GM18868 (cell line): ENCODE data around the gene GPR155.
"Not testable (repeated sequence)": the region's sequence is repeated elsewhere in the genome, so short reads cannot be mapped to it uniquely, and the experiment has no call there.

Source experiments
- ATAC-seq: cut with Tn5 transposase; IDR thresholded peaks from one replicate; pipeline ENCODE4 v1.9.1; 2021; ENCODE audit warnings: mild to moderate bottlenecking, moderate library complexity; ENCODE audit not compliant: unreplicated experiment

Gene GPR155

GRCh38 chr2:174442546-174443510 lies 44.0 kb downstream of the GPR155 start:
- ATAC-seq, result no peak

- no peak for ATAC-seq
Measured at GRCh38 chr2:174439950-174440349, 46.9 kb downstream of the GPR155 start.

- no peak for ATAC-seq
Measured at GRCh38 chr2:174439323-174439722, 47.5 kb downstream of the GPR155 start.

- ATAC-seq, result no peak
Measured at GRCh38 chr2:174438146-174438886, 48.5 kb downstream of the GPR155 start.

GRCh38 chr2:174436351-174436750 lies 50.5 kb downstream of the GPR155 start:
- no peak for ATAC-seq

- ATAC-seq, result no peak
Measured at GRCh38 chr2:174431902-174432301, 54.9 kb downstream of the GPR155 start.

- ATAC-seq, result no peak
Measured at GRCh38 chr2:174430066-174430465, 56.8 kb downstream of the GPR155 start.

- no peak for ATAC-seq
Measured at GRCh38 chr2:174428214-174428613, 58.6 kb downstream of the GPR155 start.

GRCh38 chr2:174412256-174412655 lies 74.6 kb downstream of the GPR155 start:
- ATAC-seq, result no peak

GRCh38 chr2:174410039-174410438 lies 76.8 kb downstream of the GPR155 start:
- ATAC-seq, result not testable (repeated sequence)

- ATAC-seq, result no peak
Measured at GRCh38 chr2:174403628-174404027, 83.2 kb downstream of the GPR155 start.

GRCh38 chr2:174400853-174401252 lies 86.0 kb downstream of the GPR155 start:
- no peak for ATAC-seq

- no peak for ATAC-seq
Measured at GRCh38 chr2:174399171-174399570, 87.7 kb downstream of the GPR155 start.

- no peak for ATAC-seq
Measured at GRCh38 chr2:174397773-174398172, 89.1 kb downstream of the GPR155 start.

GRCh38 chr2:174395969-174396630 lies 90.7 kb downstream of the GPR155 start:
- ATAC-seq, result peak; percentile 33

- peak; percentile 91 for ATAC-seq
Measured at GRCh38 chr2:174395284-174395968, 91.4 kb downstream of the GPR155 start, which contains the start of gene SCRN3. Gene SCRN3, plus strand, starts transcription at chr2:174395730. Its CDS starts 2,554 bp downstream, at chr2:174398284.

GRCh38 chr2:174392706-174393105 lies 94.1 kb downstream of the GPR155 start:
- ATAC-seq, result no peak

GRCh38 chr2:174390303-174390702 lies 96.5 kb downstream of the GPR155 start:
- not testable (repeated sequence) for ATAC-seq

- no peak for ATAC-seq
Measured at GRCh38 chr2:174389542-174389941, 97.3 kb downstream of the GPR155 start.

- ATAC-seq, result not testable (repeated sequence)
Measured at GRCh38 chr2:174388706-174389105, 98.1 kb downstream of the GPR155 start.

GRCh38 chr2:174385201-174385600 lies 101.6 kb downstream of the GPR155 start:
- ATAC-seq, result no peak
